ENCODE data around the gene FAM153A. TPM values are rescaled to one million over a fixed set of nuclear protein-coding genes. Genes with fewer than 3 reads are reported as not detected.
"Not testable (repeated sequence)": the region's sequence is repeated elsewhere in the genome, so short reads cannot be mapped to it uniquely, and the experiment has no call there.

FAM153A gene
- total RNA-seq, 1 donor from 2014 or later: 9.9 TPM

DNA sequence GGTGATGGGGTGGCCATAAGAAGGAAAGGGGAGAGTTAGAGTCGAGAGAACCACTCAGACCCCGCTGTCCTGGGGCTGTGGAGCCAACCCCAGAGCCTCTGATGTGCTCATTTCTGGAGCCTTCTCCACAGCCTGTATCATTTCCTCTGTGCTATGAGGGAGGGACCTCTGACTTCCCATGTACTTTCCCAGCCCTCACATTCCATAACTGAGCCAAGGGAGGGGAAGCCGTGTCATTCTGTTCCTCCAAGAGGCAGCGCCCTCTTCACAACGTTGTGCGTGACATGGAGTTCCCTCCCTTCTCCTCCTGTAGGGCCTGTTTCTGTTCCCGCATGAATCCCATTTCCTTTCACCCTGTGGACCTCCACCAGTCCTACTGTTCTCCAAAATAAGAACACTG is 57.8 kb downstream of the FAM153A start:
- intact Hi-C loops (cut with micrococcal nuclease): not testable (repeated sequence)

DNA sequence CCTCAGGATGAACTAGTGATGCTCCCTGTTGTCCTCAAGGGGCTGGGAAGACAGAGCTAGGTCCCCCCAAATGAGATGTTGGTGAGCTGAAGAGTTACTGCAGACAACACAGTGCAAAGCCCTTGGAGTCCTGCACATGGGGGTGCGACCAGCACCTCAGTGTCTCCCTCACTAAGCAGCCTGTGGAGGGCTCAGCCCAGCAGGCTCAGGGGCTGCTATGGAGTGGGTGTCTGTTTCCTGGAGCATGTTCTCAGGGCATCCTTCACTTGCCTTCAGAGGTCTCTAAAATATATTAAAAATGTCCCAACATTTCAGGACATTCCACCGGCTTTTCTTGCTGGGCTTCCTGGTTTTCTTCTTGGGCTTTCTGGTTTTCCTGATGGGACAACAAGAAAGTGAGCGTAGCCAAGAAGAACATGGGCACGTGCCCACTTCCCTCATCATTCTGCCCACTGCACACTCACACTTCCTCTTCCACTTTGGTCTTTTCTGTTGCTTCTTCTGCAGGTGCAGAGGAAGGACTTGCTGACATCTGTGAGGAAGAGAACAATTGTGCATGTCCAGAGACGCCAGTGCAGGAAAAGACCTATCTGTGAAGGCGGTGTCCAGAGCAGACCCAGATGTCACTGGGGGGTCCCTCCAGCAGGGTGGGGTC is 58.7 kb downstream of the FAM153A start:
- intact Hi-C loops (cut with micrococcal nuclease): not testable (repeated sequence)

DNA sequence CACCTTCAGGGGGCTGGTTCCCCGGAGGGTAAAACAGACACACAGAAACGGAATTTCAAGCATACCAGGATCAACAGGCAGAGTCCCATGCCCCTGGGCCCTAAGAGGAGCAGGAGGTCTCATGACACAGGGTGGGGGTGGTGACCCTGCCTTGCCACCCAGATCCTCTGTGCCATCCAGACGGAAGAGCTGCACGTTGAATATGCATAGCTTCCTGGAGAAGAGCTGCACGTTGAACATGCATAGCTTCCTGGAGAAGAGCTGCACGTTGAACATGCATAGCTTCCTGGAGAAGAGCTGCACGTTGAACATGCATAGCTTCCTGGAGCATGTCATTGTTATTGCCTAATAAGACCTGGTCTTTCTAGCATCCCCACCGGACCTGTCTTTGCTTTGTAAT is 59.9 kb downstream of the FAM153A start:
- intact Hi-C loops (cut with micrococcal nuclease): not testable (repeated sequence)

DNA sequence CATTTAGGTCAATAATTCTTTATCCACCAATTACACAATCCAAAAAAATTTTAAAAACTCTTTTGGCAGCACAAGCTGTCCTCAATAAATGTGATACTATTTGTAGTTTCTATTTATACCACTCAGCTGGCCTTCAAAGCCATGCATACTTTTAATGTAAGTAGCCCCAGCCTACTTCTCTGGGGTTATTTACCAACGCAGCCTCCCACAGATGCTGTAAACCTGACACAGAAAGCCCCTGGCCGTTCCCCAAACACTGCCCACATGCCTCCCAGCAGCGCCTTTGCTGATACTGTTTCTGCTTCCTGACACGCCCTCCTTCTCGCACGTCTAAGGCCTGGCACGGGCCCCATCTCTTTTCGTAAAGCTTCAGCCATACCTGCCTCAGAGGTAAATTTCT is 62.7 kb downstream of the FAM153A start:
- intact Hi-C loops (cut with micrococcal nuclease): not testable (repeated sequence)

GRCh38 chr5:177715423-177715822 is 67.3 kb downstream of the FAM153A start:
- intact Hi-C loops (cut with micrococcal nuclease): not testable (repeated sequence)

GRCh38 chr5:177696100-177696499 is 86.6 kb downstream of the FAM153A start:
- intact Hi-C loops (cut with micrococcal nuclease): not testable (repeated sequence)

DNA sequence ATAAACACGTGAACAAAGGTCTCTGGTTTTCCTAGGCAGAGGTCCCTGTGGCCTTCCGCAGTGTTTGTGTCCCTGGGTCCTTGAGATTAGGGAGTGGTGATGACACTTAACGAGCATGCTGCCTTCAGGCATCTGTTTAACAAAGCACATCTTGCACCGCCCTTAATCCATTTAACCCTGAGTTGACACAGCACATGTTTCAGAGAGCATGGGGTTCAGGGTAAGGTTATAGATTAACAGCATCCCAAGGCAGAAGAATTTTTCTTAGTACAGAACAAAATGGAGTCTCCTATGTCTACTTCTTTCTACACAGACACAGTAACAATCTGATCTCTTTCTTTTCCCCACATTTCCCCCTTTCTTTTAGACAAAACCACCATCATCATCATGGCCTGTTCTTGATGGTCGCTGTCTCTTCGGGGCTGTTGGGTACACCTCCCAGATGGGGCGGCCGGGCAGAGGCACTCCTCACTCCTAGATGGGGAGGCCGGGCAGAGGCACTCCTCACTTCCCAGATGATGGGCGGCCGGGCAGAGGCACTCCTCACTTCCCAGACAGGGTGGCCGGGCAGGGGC is 87.3 kb downstream of the FAM153A start:
- intact Hi-C loops (cut with micrococcal nuclease): not testable (repeated sequence)

- intact Hi-C loops (cut with micrococcal nuclease): not testable (repeated sequence)
Measured at GRCh38 chr5:177694518-177694835, 88.2 kb downstream of the FAM153A start.

- intact Hi-C loops (cut with micrococcal nuclease): not testable (repeated sequence)
Measured at GRCh38 chr5:177693671-177694517, 88.8 kb downstream of the FAM153A start.

DNA sequence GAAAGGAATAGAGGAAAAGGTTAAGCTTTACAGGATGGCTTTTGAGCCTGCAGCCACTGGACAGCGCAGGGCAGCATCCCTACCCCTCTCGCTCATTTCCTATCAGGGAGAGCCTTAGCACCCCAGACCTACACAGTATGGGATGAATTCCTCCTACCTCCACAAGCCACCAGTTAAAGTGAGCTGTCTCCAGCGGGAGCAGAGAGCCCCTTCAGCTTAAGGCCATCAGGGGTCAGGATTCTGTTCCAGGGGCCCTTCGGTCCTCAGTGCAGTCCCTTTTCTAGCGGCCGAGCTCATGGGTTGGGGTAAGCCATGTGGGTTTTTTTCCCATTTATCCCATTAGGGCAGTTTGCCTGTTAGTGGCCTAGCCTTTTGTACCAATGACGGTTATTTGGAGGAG is 89.7 kb downstream of the FAM153A start:
- intact Hi-C loops (cut with micrococcal nuclease): not testable (repeated sequence)

DNA sequence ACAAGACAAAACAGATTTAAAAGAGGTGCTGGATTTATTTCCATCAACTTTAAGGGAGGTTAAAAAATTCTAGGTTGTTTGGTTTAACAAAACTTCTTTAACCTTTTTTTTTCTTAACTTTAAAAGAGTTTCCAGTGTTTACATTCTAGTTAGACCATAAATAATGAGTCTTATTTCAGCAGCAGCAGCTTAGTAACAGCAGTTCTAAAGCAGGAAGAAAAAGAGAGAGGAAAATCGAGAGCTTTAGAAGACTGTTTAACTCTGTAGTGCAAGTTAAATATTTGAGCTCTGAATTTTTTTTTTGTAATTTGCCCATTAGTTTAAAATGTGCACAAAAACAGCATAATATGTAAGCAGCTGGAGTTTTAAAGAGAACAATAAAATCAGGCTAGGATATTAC is 90.2 kb downstream of the FAM153A start:
- intact Hi-C loops (cut with micrococcal nuclease): not testable (repeated sequence)

- intact Hi-C loops (cut with micrococcal nuclease): not testable (repeated sequence)
Measured at GRCh38 chr5:177689011-177689610, 93.6 kb downstream of the FAM153A start.

DNA sequence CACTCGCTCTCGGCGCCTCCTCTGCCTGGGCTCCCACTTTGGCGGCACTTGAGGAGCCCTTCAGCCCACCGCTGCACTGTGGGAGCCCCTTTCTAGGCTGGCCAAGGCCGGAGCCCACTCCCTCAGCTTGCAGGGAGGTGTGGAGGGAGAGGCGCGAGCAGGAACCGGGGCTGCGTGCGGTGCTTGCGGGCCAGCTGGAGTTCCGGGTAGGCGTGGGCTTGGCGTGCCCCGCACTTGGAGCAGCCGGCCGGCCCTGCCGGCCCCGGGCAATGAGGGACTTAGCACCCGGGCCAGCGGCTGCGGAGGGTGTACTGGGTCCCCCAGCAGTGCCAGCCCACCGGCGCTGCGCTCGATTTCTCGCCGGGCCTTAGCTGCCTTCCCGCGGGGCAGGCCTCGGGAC is 94.6 kb downstream of the FAM153A start:
- intact Hi-C loops (cut with micrococcal nuclease): not testable (repeated sequence)

GRCh38 chr5:177681920-177682319 is 100.8 kb downstream of the FAM153A start:
- intact Hi-C loops (cut with micrococcal nuclease): not testable (repeated sequence)

Other genes with a start within 250 kb of the FAM153A start
- gene FAM193B, start 228.3 kb downstream of the FAM153A start, total RNA-seq: 87.8 and 93.8 TPM in 2 replicates
- 171 and 176 TPM in 2 replicates for gene TMED9, start 190.7 kb downstream of the FAM153A start, total RNA-seq
- gene B4GALT7, start 182.8 kb downstream of the FAM153A start, total RNA-seq: 21.8 and 24.7 TPM in 2 replicates
- not detected in 2 replicates for gene PROP1, start 213.3 kb upstream of the FAM153A start, total RNA-seq